Muscle layer of colon (tissue), 2 donors: ENCODE data around the gene PLEKHA8.
A peak's percentile ranks its signal among the peaks of the same experiment; 100 is the strongest.
"Not testable (repeated sequence)": the region's sequence is repeated elsewhere in the genome, so short reads cannot be mapped to it uniquely, and the experiment has no call there.

Source experiments
- H3K27ac ChIP-seq: one replicate; pipeline ENCODE4 v1.7.0; 2013; ENCODE audit warnings: low read depth, mild to moderate bottlenecking, low read length, moderate library complexity
- H3K27me3 ChIP-seq, 2 donors: one replicate each; pipeline ENCODE4 v1.7.0; 2013; ENCODE audit warnings: low read length in 2 of 2, mild to moderate bottlenecking in 2 of 2; ENCODE audit not compliant: insufficient read depth in 2 of 2, control insufficient read depth in 1 of 2
- H3K36me3 ChIP-seq: one replicate; pipeline ENCODE4 v1.7.0; 2013; ENCODE audit warnings: mild to moderate bottlenecking, low read length; ENCODE audit not compliant: insufficient read depth
- H3K4me1 ChIP-seq: one replicate; pipeline ENCODE4 v1.7.0; 2013; ENCODE audit warnings: mild to moderate bottlenecking, low read length; ENCODE audit not compliant: insufficient read depth
- H3K4me3 ChIP-seq, 2 donors: one replicate each; pipeline ENCODE4 v1.7.0; 2013; ENCODE audit warnings: low read length in 2 of 2, low read depth in 1 of 2, mild to moderate bottlenecking in 1 of 2, moderate library complexity in 1 of 2
- H3K9ac ChIP-seq: one replicate; pipeline ENCODE4 v1.7.0; 2013; ENCODE audit warnings: low read length
- H3K9me3 ChIP-seq: one replicate; pipeline ENCODE4 v1.7.0; 2013; ENCODE audit warnings: mild to moderate bottlenecking, low read length
- donor health status: abdominal sarcoma.
- donor health status: Adenocarcinoma of cecum.

PLEKHA8 gene

GRCh38 chr7:30087371-30087770, 59.2 kb downstream of the PLEKHA8 start:
- Histone ChIP-seq H3K9ac (no peak overlapping the region), H3K4me3 (no peak overlapping the region), H3K27me3 (no peaks in the 10 kb centered on the region), H3K27ac (no peak overlapping the region), H3K9me3 (no peaks in the 10 kb centered on the region), H3K36me3 (no peaks in the 10 kb centered on the region), H3K4me1 (no peaks in the 10 kb centered on the region)

- Histone ChIP-seq H3K9ac (no peak overlapping the region), H3K36me3 (no peaks in the 10 kb centered on the region), H3K9me3 (no peaks in the 10 kb centered on the region), H3K4me3 (no peak overlapping the region), H3K27ac (no peak overlapping the region), H3K4me1 (no peaks in the 10 kb centered on the region), H3K27me3 (no peaks in the 10 kb centered on the region)
Observed at GRCh38 chr7:30088362-30088761, 60.1 kb downstream of the PLEKHA8 start.

GRCh38 chr7:30090111-30090510, 61.9 kb downstream of the PLEKHA8 start:
- H3K4me3 ChIP-seq, result no peak overlapping the region
- no peaks in the 10 kb centered on the region for H3K4me1 ChIP-seq
- H3K36me3 ChIP-seq, result no peaks in the 10 kb centered on the region
- H3K27me3 ChIP-seq, result no peaks in the 10 kb centered on the region
- no peaks in the 10 kb centered on the region for H3K9me3 ChIP-seq
- H3K9ac ChIP-seq, result no peak overlapping the region
- H3K27ac ChIP-seq, result no peak overlapping the region

- H3K27ac ChIP-seq, result no peak overlapping the region
- H3K9ac ChIP-seq, result no peak overlapping the region
- no peaks in the 10 kb centered on the region for H3K36me3 ChIP-seq
- no peaks in the 10 kb centered on the region for H3K4me1 ChIP-seq
- no peaks in the 10 kb centered on the region for H3K27me3 ChIP-seq
- no peaks in the 10 kb centered on the region for H3K9me3 ChIP-seq
- H3K4me3 ChIP-seq, result no peak overlapping the region
Observed at GRCh38 chr7:30091491-30091912, 63.3 kb downstream of the PLEKHA8 start.

- no peaks in the 10 kb centered on the region for H3K36me3 ChIP-seq
- H3K27me3 ChIP-seq, result no peaks in the 10 kb centered on the region
- no peak overlapping the region for H3K4me3 ChIP-seq
- no peak overlapping the region for H3K9ac ChIP-seq
- no peaks in the 10 kb centered on the region for H3K9me3 ChIP-seq
- H3K4me1 ChIP-seq, result no peaks in the 10 kb centered on the region
- peak overlapping the region; percentile 7 for H3K27ac ChIP-seq
Observed at GRCh38 chr7:30091987-30092386, 63.8 kb downstream of the PLEKHA8 start.

GRCh38 chr7:30093420-30093952, 65.3 kb downstream of the PLEKHA8 start:
- Histone ChIP-seq H3K36me3 (no peaks in the 10 kb centered on the region), H3K27me3 (no peaks in the 10 kb centered on the region), H3K4me1 (no peaks in the 10 kb centered on the region), H3K27ac (no peak overlapping the region), H3K9ac (no peak overlapping the region), H3K9me3 (no peaks in the 10 kb centered on the region), H3K4me3 (no peak overlapping the region)

- not testable (repeated sequence) for H3K9ac ChIP-seq, H3K27ac ChIP-seq, H3K9me3 ChIP-seq, H3K4me1 ChIP-seq, H3K4me3 ChIP-seq, H3K36me3 ChIP-seq, H3K27me3 ChIP-seq
Observed at GRCh38 chr7:30098599-30098998, 70.4 kb downstream of the PLEKHA8 start.

- no peaks in the 10 kb centered on the region for H3K4me1 ChIP-seq
- no peaks in the 10 kb centered on the region for H3K9me3 ChIP-seq
- no peak overlapping the region for H3K4me3 ChIP-seq
- H3K27me3 ChIP-seq, result no peaks in the 10 kb centered on the region
- no peaks in the 10 kb centered on the region for H3K36me3 ChIP-seq
- no peak overlapping the region for H3K27ac ChIP-seq
- H3K9ac ChIP-seq, result no peak overlapping the region
Observed at GRCh38 chr7:30102281-30102680, 74.1 kb downstream of the PLEKHA8 start.

GRCh38 chr7:30104157-30104556, 75.9 kb downstream of the PLEKHA8 start:
- H3K36me3 ChIP-seq, result no peaks in the 10 kb centered on the region
- H3K9me3 ChIP-seq, result no peaks in the 10 kb centered on the region
- no peak overlapping the region for H3K4me3 ChIP-seq
- no peaks in the 10 kb centered on the region for H3K27me3 ChIP-seq
- no peak overlapping the region for H3K27ac ChIP-seq
- no peaks in the 10 kb centered on the region for H3K4me1 ChIP-seq
- H3K9ac ChIP-seq, result no peak overlapping the region

- no peak overlapping the region for H3K27ac ChIP-seq
- H3K9me3 ChIP-seq, result no peaks in the 10 kb centered on the region
- no peaks in the 10 kb centered on the region for H3K4me1 ChIP-seq
- H3K27me3 ChIP-seq, result no peaks in the 10 kb centered on the region
- H3K9ac ChIP-seq, result no peak overlapping the region
- no peak overlapping the region for H3K4me3 ChIP-seq
- H3K36me3 ChIP-seq, result no peaks in the 10 kb centered on the region
Observed at GRCh38 chr7:30112103-30112713, 84.0 kb downstream of the PLEKHA8 start.

- no peaks in the 10 kb centered on the region for H3K4me1 ChIP-seq
- H3K27me3 ChIP-seq, result no peaks in the 10 kb centered on the region
- H3K27ac ChIP-seq, result no peak overlapping the region
- no peaks in the 10 kb centered on the region for H3K9me3 ChIP-seq
- H3K36me3 ChIP-seq, result no peaks in the 10 kb centered on the region
- no peak overlapping the region for H3K4me3 ChIP-seq
- no peak overlapping the region for H3K9ac ChIP-seq
Observed at GRCh38 chr7:30113144-30113543, 84.9 kb downstream of the PLEKHA8 start.

- H3K27me3 ChIP-seq, result no peaks in the 10 kb centered on the region
- no peak overlapping the region for H3K27ac ChIP-seq
- H3K9ac ChIP-seq, result no peak overlapping the region
- H3K4me3 ChIP-seq, result no peak overlapping the region
- no peaks in the 10 kb centered on the region for H3K36me3 ChIP-seq
- H3K4me1 ChIP-seq, result no peaks in the 10 kb centered on the region
- no peaks in the 10 kb centered on the region for H3K9me3 ChIP-seq
Observed at GRCh38 chr7:30114536-30115238, 86.5 kb downstream of the PLEKHA8 start.
